T-cell (primary cell): Measurements from ENCODE around the gene KRTDAP. TPM values are rescaled to one million over a fixed set of nuclear protein-coding genes. Genes with fewer than 3 reads are reported as not detected.
"Not testable (repeated sequence)": the region's sequence is repeated elsewhere in the genome, so short reads cannot be mapped to it uniquely, and the experiment has no call there.

Source experiments
- ATAC-seq, 4 experiments: fragments of 200-7000 bp in 3 of 4; fragments of 150-1000 bp in 1 of 4; cut with Tn5 transposase; replicated peaks in 1 of 4; 1 replicate in 3 of 4; 2 replicates in 1 of 4; pipeline ENCODE4 v1.10.0; 2021; ENCODE audit warnings: moderate library complexity in 3 of 4, mild to moderate bottlenecking in 2 of 4, moderate number of reproducible peaks in 1 of 4
- CTCF ChIA-PET, 2 donors: fragments of 300-600 bp; sonication (Branson Sonifier 250); formaldehyde crosslinking; loops; one replicate each; lab custom pipeline; 2022; ENCODE audit warnings: antibody characterized with exemption in 2 of 2; lab: Charles Lee
- POLR2A ChIA-PET, 2 donors: fragments of 300-600 bp; sonication (Branson Sonifier 250); formaldehyde crosslinking; loops; one replicate each; lab custom pipeline; 2022; ENCODE audit warnings: antibody characterized with exemption in 2 of 2; lab: Charles Lee
- DNase-seq, 35 experiments: peaks; one replicate each; pipeline versions ENCODE4 v3.0.0 to v3.0.0-alpha.2; 2013 to 2023
- H3K27ac ChIP-seq: one replicate; pipeline ENCODE4 v1.5.1; 2013; ENCODE audit warnings: low read length
- H3K27me3 ChIP-seq, 2 experiments: replicated peaks in 1 of 2; 1 replicate in 1 of 2; 2 replicates in 1 of 2; pipeline versions ENCODE4 v1.6.1 to v1.7.0; 2013; ENCODE audit warnings: low read length in 1 of 2, mixed read lengths in 1 of 2; ENCODE audit not compliant: control insufficient read depth in 2 of 2, insufficient read depth in 2 of 2; ENCODE audit errors: extremely low read depth in 1 of 2
- H3K36me3 ChIP-seq, 2 donors: 1 replicate in 1 of 2; 2 replicates in 1 of 2; pipeline versions ENCODE4 v1.6.1 to v1.7.0; 2013; ENCODE audit warnings: low read length in 1 of 2; ENCODE audit not compliant: control insufficient read depth in 2 of 2, insufficient read depth in 1 of 2; ENCODE audit errors: extremely low read depth in 1 of 2
- H3K4me1 ChIP-seq, 2 experiments: 1 replicate in 1 of 2; 2 replicates in 1 of 2; pipeline versions ENCODE4 v1.6.1 to v1.7.0; 2013; ENCODE audit warnings: low read length in 2 of 2, mixed read lengths in 1 of 2; ENCODE audit not compliant: insufficient read depth in 2 of 2, control insufficient read depth in 1 of 2; ENCODE audit errors: extremely low read depth in 1 of 2
- H3K4me3 ChIP-seq, 2 donors: 1 replicate in 1 of 2; 2 replicates in 1 of 2; pipeline versions ENCODE4 v1.5.1 to v1.7.0; 2013; ENCODE audit warnings: mild to moderate bottlenecking in 2 of 2, low read length in 1 of 2, moderate library complexity in 1 of 2; ENCODE audit not compliant: control insufficient read depth in 1 of 2; ENCODE audit errors: extremely low read depth in 1 of 2
- H3K9me3 ChIP-seq: 2 replicates; pipeline ENCODE4 v1.7.0; 2013
- H3K27ac Mint-ChIP-seq, 2 donors: one replicate each; pipeline ENCODE4 v1.8.0; 2020 to 2021; ENCODE audit warnings: mild to moderate bottlenecking in 2 of 2, mixed read lengths in 2 of 2
- H3K27me3 Mint-ChIP-seq, 2 donors: one replicate each; pipeline ENCODE4 v1.8.0; 2021 to 2022; ENCODE audit warnings: mixed read lengths in 2 of 2
- H3K36me3 Mint-ChIP-seq: one replicate; pipeline ENCODE4 v1.8.0; 2021; ENCODE audit warnings: mixed read lengths
- H3K4me1 Mint-ChIP-seq, 3 donors: one replicate each; pipeline ENCODE4 v1.8.0; 2020 to 2022; ENCODE audit warnings: mixed read lengths in 3 of 3, mild to moderate bottlenecking in 1 of 3
- H3K4me3 Mint-ChIP-seq, 3 donors: one replicate each; pipeline ENCODE4 v1.8.0; 2020 to 2022; ENCODE audit warnings: mild to moderate bottlenecking in 3 of 3, mixed read lengths in 3 of 3, moderate library complexity in 3 of 3
- H3K9me3 Mint-ChIP-seq, 3 donors: one replicate each; pipeline ENCODE4 v1.8.0; 2020 to 2022; ENCODE audit warnings: mixed read lengths in 3 of 3
- whole genome bisulfite sequencing: methylation state at CpG from one replicate; pipeline ENCODE4 v1.1.5; 2013; ENCODE audit warnings: missing lambda C conversion rate; ENCODE audit not compliant: insufficient coverage; 5-methylcytosine and 5-hydroxymethylcytosine counted together
- total RNA-seq, 35 experiments: library from RNA in 6 of 35; stranded (reverse) in 6 of 35; fragments of 120-200 nt in 1 of 35; gene quantifications; one replicate each; pipeline versions ENCODE4 v1.2.1 to v1.2.4 and lab custom pipeline; 2013 to 2026

KRTDAP gene
- total RNA-seq, 5 donors from 2014 or later (not counting 1 experiment from before 2014, with no cell fraction given) = not detected

DNA sequence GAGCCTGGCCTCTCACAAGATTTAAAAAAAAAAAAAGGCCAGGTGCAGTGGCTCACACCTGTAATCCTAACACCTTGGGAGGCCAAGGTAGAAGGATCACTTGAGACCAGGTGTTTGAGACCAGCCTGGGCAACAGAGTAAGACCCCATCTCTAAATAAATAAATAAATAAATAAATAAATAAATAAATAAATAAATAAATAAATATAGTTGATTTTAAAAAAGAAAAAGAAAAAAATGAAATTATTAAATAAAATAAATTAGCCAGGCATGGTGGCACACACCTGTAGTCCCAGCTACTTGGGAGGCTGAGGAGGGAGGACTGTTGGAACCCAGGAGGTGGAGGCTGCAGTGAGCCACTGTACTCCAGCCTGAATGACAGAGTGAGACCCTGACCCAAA, 28.5 kb downstream of the KRTDAP start:
- Histone ChIP-seq H3K27ac (peak overlapping the region; percentile 96), H3K4me1 (peaks cover 18 to 46% of the 10 kb centered on the region in 2 experiments)
- ChIA-PET CTCF (interaction anchor here in 1 of 2 donors (1.2 to 1.4 kb wide), 2 partner anchors 9 to 12 kb away, joined by 4 read pairs; no protein-coding TSS in a partner anchor), POLR2A (interaction anchor here (0.5 to 0.8 kb wide), 2 partner anchors 11 to 117 kb away, joined by 3 to 9 read pairs; no protein-coding TSS in a partner anchor)
- not testable (repeated sequence) for H3K9me3 Mint-ChIP-seq, H3K27me3 Mint-ChIP-seq, H3K4me3 ChIP-seq, ATAC-seq, H3K9me3 ChIP-seq, DNase-seq, H3K27me3 ChIP-seq, H3K36me3 ChIP-seq, H3K4me3 Mint-ChIP-seq, H3K27ac Mint-ChIP-seq, H3K36me3 Mint-ChIP-seq
- H3K4me1 Mint-ChIP-seq = peaks cover 36 to 67% (median 37%) of the 10 kb centered on the region in 3 donors

DNA sequence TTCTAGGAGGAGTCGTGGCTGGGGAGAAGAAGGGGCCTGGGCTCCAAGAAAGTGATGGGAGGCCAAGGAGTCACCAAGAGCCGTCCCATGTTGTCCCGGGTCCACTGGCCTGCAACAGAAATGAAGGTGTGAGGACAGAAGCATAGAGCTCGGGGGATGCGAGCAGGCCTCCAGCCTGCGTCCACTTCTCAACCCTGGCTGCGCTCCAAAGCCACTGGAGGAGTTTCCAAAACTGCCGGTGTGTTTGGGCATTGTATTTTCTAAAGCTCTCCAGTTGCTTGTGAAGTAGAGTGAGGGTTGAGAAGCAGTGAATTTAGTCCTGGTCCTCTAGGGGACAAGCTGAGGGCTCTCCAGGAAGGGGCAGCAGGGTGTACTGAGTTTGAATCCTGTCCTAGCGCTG, 29.2 kb downstream of the KRTDAP start:
- Mint-ChIP-seq H3K27ac (peak overlapping the region in 1 of 2 donors; percentile 24), H3K4me3 (no peak overlapping the region), H3K27me3 (no peaks in the 10 kb centered on the region), H3K36me3 (no peaks in the 10 kb centered on the region), H3K4me1 (peaks cover 36 to 70% (median 37%) of the 10 kb centered on the region in 3 donors), H3K9me3 (no peaks in the 10 kb centered on the region)
- H3K27ac ChIP-seq = no peak overlapping the region
- H3K4me1 ChIP-seq = peaks cover 18 to 46% of the 10 kb centered on the region in 2 experiments
- no peaks in the 10 kb centered on the region for H3K27me3 ChIP-seq
- DNase-seq (no peak), ATAC-seq (no peak)
- no peaks in the 10 kb centered on the region for H3K9me3 ChIP-seq
- 96% methylated on average over 9 of the region's 9 CpGs for WGBS
- no peak overlapping the region for H3K4me3 ChIP-seq
- ChIA-PET POLR2A (interaction anchor here in 1 of 2 donors (0.8 kb wide), 1 partner anchor 116 kb away, joined by 3 read pairs; no protein-coding TSS in a partner anchor), CTCF (no interaction called here)
- no peaks in the 10 kb centered on the region for H3K36me3 ChIP-seq

DNA sequence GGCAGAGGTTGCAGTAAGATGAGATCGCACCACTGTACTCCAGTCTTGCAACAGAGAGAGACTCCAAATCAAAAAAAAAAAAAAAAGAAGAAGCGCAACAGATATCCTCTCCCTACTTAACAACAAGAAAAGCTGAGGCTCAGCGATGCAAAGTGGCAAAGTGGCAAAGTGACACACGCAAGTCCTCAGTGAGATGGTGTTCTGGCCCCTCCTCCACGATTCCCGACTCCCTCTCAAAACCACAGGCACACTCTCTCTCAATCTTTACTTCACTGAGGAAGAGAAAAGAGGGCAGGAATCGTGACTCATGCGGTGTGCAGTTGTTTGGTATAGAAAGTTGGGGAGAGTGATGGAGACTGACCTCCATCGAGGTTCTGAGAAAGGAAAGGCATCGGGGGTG, 29.7 kb downstream of the KRTDAP start:
- ChIA-PET CTCF (no interaction called here), POLR2A (no interaction called here)
- Histone ChIP-seq H3K4me1 (peaks cover 18 to 49% of the 10 kb centered on the region in 2 experiments), H3K27ac (no peak overlapping the region), H3K36me3 (no peaks in the 10 kb centered on the region), H3K9me3 (no peaks in the 10 kb centered on the region), H3K27me3 (no peaks in the 10 kb centered on the region), H3K4me3 (no peak overlapping the region)
- Mint-ChIP-seq H3K27me3 (no peaks in the 10 kb centered on the region), H3K4me3 (no peak overlapping the region), H3K27ac (peak overlapping the region; percentile 24 to 59), H3K9me3 (no peaks in the 10 kb centered on the region), H3K36me3 (no peaks in the 10 kb centered on the region), H3K4me1 (peaks cover 40 to 74% (median 41%) of the 10 kb centered on the region in 3 donors)
- DNase-seq = no peak
- 84% methylated on average over 4 of the region's 10 CpGs for WGBS
- ATAC-seq = no peak

DNA sequence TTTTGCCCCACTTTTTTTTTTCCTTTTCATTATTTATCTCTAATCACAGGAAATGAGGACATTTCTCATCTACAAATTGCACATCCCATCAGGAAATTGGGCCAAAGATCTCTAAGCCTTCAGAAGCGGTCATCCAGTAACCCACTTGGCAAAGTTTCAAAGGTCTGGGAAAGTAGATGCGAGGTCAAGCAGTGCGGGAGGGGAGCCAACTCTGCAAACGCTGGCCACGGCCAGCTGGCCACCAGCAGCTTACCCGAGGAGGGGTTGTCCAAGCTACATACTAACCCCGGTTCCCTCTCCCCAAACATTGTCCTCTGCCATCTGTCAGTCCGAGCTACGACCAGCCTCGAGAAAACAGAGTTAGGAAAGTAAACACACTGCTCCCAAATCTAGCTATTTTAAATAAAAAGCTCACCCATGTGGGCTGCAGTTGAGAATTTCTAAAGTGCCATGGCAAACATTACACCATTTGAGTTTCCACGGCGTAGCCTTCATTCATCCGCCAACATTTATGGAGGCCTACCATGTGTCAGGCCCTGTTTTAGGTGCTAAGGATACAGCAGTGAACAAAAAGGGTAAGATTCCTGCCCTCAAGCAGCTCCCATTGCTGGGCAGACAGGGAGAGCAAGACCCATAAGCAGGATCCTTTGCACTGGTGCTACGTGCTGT, 30.7 kb downstream of the KRTDAP start:
- Mint-ChIP-seq H3K27ac (no peak overlapping the region), H3K4me1 (peaks cover 43 to 70% (median 43%) of the 10 kb centered on the region in 3 donors)
- CTCF ChIA-PET = interaction anchor here (0.8 to 1.2 kb wide), 2 partner anchors 8 kb away, joined by 3 read pairs; no protein-coding TSS in a partner anchor

DNA sequence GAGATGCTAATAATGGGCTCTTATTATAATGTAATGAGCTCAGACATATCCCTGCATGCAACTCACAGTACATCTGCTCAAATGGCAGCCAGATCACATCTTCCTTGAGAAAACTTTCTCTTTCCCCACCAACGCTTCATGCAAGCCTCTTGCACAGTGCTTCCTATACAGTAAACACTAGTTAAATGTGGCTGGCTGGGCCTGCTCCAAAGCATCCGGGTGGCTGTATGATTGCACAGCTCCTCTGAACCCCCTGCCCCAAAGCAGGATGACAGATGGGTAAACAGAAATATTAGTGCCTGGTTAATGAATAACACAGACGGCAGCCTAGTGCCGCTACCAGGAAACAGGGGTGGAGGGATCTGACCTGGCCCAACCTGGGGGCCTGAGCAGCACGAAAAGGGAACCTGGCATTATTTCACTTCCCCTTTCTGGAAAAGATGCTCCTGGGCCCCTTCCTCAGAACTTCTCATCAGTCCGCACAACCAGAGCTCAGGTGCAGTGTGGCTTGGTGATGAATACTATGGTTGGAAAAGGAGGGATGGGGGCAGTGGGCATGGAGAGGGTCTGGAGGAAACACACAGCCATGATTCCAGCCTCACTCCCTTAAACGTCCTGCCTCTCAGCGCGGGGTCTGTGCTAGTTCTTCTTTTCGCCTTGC, 31.4 kb downstream of the KRTDAP start:
- H3K9me3 Mint-ChIP-seq = no peaks in the 10 kb centered on the region
- no peak overlapping the region for H3K27ac Mint-ChIP-seq
- Histone ChIP-seq H3K36me3 (no peaks in the 10 kb centered on the region), H3K9me3 (no peaks in the 10 kb centered on the region), H3K4me1 (peaks cover 18 to 44% of the 10 kb centered on the region in 2 experiments), H3K27ac (no peak overlapping the region), H3K27me3 (no peaks in the 10 kb centered on the region), H3K4me3 (no peak overlapping the region)
- ATAC-seq (no peak), DNase-seq (peak in 1 of 35 experiments; percentile 37)
- no peaks in the 10 kb centered on the region for H3K36me3 Mint-ChIP-seq
- 78% methylated on average over 2 of the region's 10 CpGs for WGBS
- ChIA-PET POLR2A (no interaction called here), CTCF (interaction anchor here (0.8 to 1.2 kb wide), 2 partner anchors 8 to 9 kb away, joined by 3 read pairs; no protein-coding TSS in a partner anchor)
- H3K4me3 Mint-ChIP-seq = no peak overlapping the region
- no peaks in the 10 kb centered on the region for H3K27me3 Mint-ChIP-seq
- peaks cover 39 to 66% (median 41%) of the 10 kb centered on the region in 3 donors for H3K4me1 Mint-ChIP-seq

More for the DNA sequence above, 30.7 kb downstream of the KRTDAP start:
- Histone ChIP-seq H3K36me3 (no peaks in the 10 kb centered on the region), H3K4me1 (peaks cover 18 to 49% of the 10 kb centered on the region in 2 experiments), H3K27me3 (no peaks in the 10 kb centered on the region), H3K4me3 (no peak overlapping the region), H3K9me3 (no peaks in the 10 kb centered on the region), H3K27ac (no peak overlapping the region)
- ATAC-seq = no peak
- Mint-ChIP-seq H3K9me3 (no peaks in the 10 kb centered on the region), H3K4me3 (no peak overlapping the region), H3K36me3 (no peaks in the 10 kb centered on the region), H3K27me3 (no peaks in the 10 kb centered on the region)
- POLR2A ChIA-PET = interaction anchor here in 1 of 2 donors (0.6 kb wide), 1 partner anchor 352 kb away, joined by 5 read pairs; no protein-coding TSS in a partner anchor
- 86% methylated on average over 9 of the region's 14 CpGs for WGBS
- no peak for DNase-seq

DNA sequence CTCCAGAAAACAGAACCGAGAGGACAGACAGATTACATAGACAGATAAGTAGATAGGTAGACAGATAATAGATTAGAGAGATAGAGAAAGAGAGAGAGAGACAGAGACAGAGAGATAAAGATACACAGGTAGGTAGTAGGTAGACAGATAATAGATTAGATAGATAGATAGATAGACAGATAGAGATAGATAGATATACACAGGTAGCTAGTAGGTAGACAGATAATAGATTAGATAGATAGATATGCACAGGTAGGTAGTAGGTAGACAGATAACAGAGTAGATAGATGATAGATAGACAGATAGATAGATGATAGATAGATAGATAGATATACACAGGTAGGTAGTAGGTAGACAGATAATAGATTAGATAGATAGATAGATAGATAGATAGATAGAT, 32.1 kb downstream of the KRTDAP start:
- H3K4me1 Mint-ChIP-seq = peaks cover 33 to 60% (median 34%) of the 10 kb centered on the region in 3 donors

More for the DNA sequence above, 32.1 kb downstream of the KRTDAP start:
- Histone ChIP-seq H3K27me3 (no peaks in the 10 kb centered on the region), H3K27ac (no peak overlapping the region), H3K4me1 (peaks cover 13 to 37% of the 10 kb centered on the region in 2 experiments), H3K4me3 (no peak overlapping the region), H3K9me3 (no peaks in the 10 kb centered on the region), H3K36me3 (no peaks in the 10 kb centered on the region)
- DNase-seq (no peak), ATAC-seq (no peak)
- WGBS = 100% methylated on average over 1 of the region's 1 CpG
- H3K4me3 Mint-ChIP-seq = no peak overlapping the region
- no peaks in the 10 kb centered on the region for H3K27me3 Mint-ChIP-seq
- H3K36me3 Mint-ChIP-seq = no peaks in the 10 kb centered on the region
- no peak overlapping the region for H3K27ac Mint-ChIP-seq
- no peaks in the 10 kb centered on the region for H3K9me3 Mint-ChIP-seq
- POLR2A ChIA-PET = no interaction called here
- CTCF ChIA-PET = no interaction called here
